Left colon (tissue), 2 donors: ENCODE results near the gene PCDHA9. TPM values are rescaled to one million over a fixed set of nuclear protein-coding genes. Genes with fewer than 3 reads are reported as not detected.
"Not testable (repeated sequence)": the region's sequence is repeated elsewhere in the genome, so short reads cannot be mapped to it uniquely, and the experiment has no call there.

Experiments
- ATAC-seq: fragments of 200-7000 bp; cut with Tn5 transposase; one replicate; pipeline ENCODE4 v1.9.1; 2020; ENCODE audit warnings: mild to moderate bottlenecking, moderate library complexity
- DNase-seq, 2 donors: peaks; one replicate each; pipeline ENCODE4 v3.0.0-alpha.2; 2020
- intact Hi-C, 2 donors: fragments of 100-400 bp; cut with DNase I in 1 of 2; cut with micrococcal nuclease in 1 of 2; formaldehyde crosslinking; loops; one replicate each; pipeline versions ENCODE4 v1.11.2 to v1.14.0; 2022; cut with DNase I, micrococcal nuclease
- long read RNA-seq: library from polyadenylated mRNA; unstranded; transcript quantifications from one replicate; pipeline ENCODE4 v2.0.0, GENCODE V29; 2021
- total RNA-seq, 2 donors: library from RNA; stranded (reverse); fragmentation: NEBNext Ultra II Directional; extraction: Animal tissue kit (Norgen Biotek cat#: 25700); gene quantifications; one replicate each; pipeline ENCODE4 v1.2.1, GENCODE V29; 2021
- donor health status: DM: no; HTN: no; CAD: no.
- donor health status: DM: yes; HTN: yes; CAD: no.

Gene PCDHA9, protein sequence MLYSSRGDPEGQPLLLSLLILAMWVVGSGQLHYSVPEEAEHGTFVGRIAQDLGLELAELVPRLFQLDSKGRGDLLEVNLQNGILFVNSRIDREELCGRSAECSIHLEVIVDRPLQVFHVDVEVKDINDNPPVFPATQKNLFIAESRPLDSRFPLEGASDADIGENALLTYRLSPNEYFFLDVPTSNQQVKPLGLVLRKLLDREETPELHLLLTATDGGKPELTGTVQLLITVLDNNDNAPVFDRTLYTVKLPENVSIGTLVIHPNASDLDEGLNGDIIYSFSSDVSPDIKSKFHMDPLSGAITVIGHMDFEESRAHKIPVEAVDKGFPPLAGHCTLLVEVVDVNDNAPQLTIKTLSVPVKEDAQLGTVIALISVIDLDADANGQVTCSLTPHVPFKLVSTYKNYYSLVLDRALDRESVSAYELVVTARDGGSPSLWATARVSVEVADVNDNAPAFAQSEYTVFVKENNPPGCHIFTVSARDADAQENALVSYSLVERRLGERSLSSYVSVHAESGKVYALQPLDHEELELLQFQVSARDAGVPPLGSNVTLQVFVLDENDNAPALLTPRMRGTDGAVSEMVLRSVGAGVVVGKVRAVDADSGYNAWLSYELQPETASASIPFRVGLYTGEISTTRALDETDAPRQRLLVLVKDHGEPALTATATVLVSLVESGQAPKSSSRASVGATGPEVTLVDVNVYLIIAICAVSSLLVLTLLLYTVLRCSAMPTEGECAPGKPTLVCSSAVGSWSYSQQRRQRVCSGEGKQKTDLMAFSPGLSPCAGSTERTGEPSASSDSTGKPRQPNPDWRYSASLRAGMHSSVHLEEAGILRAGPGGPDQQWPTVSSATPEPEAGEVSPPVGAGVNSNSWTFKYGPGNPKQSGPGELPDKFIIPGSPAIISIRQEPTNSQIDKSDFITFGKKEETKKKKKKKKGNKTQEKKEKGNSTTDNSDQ
- total RNA-seq, result under 1 TPM; 0.08 to 0.15 TPM
- long read RNA-seq, result 0 reads

GRCh38 chr5:140848139-140849102, at the start of gene PCDHA9:
Gene PCDHA9 (plus strand): TSS chr5:140848382. CDS start chr5:140848496, 114 bp downstream.
- DNase-seq, intact Hi-C loops, ATAC-seq: not testable (repeated sequence)

GRCh38 chr5:140800816-140801493, 47.2 kb upstream of the PCDHA9 start, which contains the start of gene PCDHA3:
Gene PCDHA3 (plus strand): TSS chr5:140801057.
- ATAC-seq (no peak), DNase-seq (no peak)
- intact Hi-C loops, result no loop called here

- no peak for ATAC-seq
- intact Hi-C loops, result no loop called here
- no peak for DNase-seq
Observed at GRCh38 chr5:140801494-140801841, 46.7 kb upstream of the PCDHA9 start.

GRCh38 chr5:140802381-140802780, 45.8 kb upstream of the PCDHA9 start:
- intact Hi-C loops, result not testable (repeated sequence)

GRCh38 chr5:140802781-140803271, 45.4 kb upstream of the PCDHA9 start:
- DNase-seq (no peak), ATAC-seq (no peak)
- intact Hi-C loops, result no loop called here

More at GRCh38 chr5:140802381-140802780, 45.8 kb upstream of the PCDHA9 start:
- ATAC-seq, DNase-seq: not testable (repeated sequence)

DNA sequence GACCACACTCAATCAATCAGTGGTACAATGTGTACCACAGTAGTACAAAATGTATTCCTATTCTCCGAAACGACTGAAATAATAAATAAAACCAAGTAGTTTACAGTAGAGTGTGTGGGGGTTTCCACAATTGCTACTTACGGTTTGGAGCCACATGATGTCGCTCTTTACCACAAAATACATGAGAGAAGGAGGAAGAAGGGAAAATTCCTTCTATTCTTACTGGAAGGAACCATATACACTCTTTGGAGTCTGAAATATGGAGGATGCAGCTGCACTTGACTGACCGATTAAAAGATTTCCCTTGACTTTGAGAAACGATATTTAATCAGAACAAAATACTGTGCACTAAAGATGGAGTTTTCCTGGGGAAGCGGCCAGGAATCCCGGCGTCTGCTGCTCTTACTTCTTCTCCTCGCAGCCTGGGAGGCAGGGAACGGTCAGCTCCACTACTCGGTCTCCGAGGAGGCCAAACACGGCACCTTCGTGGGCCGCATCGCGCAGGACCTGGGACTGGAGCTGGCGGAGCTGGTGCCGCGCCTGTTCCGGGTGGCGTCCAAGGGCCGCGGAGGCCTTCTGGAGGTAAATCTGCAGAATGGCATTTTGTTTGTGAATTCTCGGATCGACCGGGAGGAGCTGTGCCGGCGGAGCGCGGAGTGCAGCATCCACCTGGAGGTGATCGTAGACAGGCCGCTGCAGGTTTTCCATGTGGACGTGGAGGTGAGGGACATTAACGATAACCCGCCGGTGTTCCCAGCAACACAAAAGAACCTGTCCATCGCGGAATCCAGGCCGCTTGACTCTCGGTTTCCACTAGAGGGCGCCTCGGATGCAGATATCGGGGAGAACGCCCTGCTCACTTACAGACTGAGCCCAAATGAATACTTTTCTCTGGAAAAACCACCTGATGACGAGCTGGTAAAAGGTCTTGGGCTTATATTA, 41.1 kb upstream of the PCDHA9 start, which contains the start of gene PCDHA4:
Gene PCDHA4, plus strand, starts transcription at position 235 of the 942 bp plus-strand sequence.
- no peak for DNase-seq
- intact Hi-C loops, result no loop called here
- peak; percentile 71 for ATAC-seq

DNA sequence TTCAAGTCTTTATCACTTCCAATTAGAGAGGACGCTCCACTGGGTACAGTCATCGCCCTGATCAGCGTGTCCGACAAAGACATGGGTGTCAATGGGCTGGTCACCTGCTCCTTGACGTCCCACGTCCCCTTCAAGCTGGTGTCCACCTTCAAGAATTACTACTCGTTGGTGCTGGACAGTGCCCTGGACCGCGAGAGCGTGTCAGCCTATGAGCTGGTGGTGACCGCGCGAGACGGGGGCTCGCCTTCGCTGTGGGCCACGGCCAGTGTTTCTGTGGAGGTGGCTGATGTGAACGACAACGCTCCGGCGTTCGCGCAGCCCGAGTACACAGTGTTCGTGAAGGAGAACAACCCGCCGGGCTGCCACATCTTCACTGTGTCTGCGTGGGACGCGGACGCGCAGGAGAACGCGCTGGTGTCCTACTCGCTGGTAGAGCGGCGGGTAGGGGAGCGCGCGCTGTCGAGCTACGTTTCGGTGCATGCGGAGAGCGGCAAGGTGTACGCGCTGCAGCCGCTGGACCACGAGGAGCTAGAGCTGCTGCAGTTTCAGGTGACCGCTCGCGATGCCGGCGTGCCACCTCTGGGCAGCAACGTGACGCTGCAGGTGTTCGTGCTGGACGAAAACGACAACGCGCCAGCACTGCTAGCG, 39.8 kb upstream of the PCDHA9 start:
- DNase-seq, intact Hi-C loops, ATAC-seq: not testable (repeated sequence)

- ATAC-seq, result no peak
Observed at GRCh38 chr5:140808889-140809291, 39.3 kb upstream of the PCDHA9 start.

GRCh38 chr5:140821375-140822280, 26.6 kb upstream of the PCDHA9 start, which contains the start of gene PCDHA5:
Gene PCDHA5 (plus strand): TSS chr5:140821613.
- ATAC-seq, result no peak
- intact Hi-C loops, result no loop called here
- DNase-seq, result no peak

More at GRCh38 chr5:140808889-140809291, 39.3 kb upstream of the PCDHA9 start:
- intact Hi-C loops, result no loop called here
- DNase-seq, result no peak

DNA sequence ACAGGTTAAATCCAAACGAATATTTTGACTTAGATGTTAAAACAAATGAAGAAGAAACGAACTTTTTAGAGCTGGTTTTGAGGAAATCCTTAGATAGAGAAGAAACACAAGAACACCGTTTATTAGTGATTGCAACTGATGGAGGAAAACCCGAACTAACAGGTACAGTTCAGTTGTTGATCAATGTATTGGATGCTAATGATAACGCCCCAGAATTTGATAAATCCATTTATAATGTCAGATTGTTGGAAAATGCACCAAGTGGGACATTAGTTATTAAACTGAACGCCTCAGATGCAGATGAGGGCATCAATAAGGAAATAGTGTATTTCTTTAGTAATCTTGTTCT, 25.9 kb upstream of the PCDHA9 start:
- no peak for DNase-seq
- ATAC-seq, result no peak
- intact Hi-C loops, result no loop called here

- ATAC-seq, DNase-seq, intact Hi-C loops: not testable (repeated sequence)
Observed at GRCh38 chr5:140822969-140823368, 25.2 kb upstream of the PCDHA9 start.

GRCh38 chr5:140823475-140823874, 24.7 kb upstream of the PCDHA9 start:
- no peak for ATAC-seq
- intact Hi-C loops, result no loop called here
- DNase-seq, result no peak

DNA sequence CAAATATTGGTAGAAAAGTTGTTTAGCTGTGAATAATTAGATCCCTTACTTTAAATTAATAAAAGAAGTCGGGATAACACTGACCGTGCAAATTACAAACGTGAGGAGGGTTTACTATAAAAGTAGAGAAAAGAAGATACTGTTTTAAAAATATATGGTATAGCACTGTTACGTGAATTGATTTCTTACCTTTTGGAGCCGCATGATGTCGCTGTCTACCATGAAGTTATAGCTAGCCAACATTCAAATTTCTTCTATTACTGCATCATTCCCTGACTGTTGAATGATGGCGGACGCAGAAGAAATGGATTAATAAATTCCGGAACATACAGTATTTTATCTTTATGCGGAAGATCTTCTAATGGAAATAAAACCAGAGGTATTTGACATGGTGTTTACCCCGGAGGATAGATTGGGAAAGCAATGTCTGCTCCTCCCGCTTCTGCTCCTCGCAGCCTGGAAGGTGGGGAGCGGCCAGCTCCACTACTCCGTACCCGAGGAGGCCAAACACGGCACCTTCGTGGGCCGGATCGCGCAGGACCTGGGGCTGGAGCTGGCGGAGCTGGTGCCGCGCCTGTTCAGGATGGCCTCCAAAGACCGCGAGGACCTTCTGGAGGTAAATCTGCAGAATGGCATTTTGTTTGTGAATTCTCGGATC, 20.3 kb upstream of the PCDHA9 start, which contains the start of gene PCDHA6:
Gene PCDHA6, plus strand, starts transcription at position 257 of the 658 bp plus-strand sequence. Its CDS starts 132 bp downstream, at position 389.
- intact Hi-C loops, result no loop called here
- no peak for ATAC-seq

GRCh38 chr5:140828362-140828737, 19.8 kb upstream of the PCDHA9 start:
- intact Hi-C loops, result no loop called here
- ATAC-seq (no peak), DNase-seq (no peak)

More for the DNA sequence above, 20.3 kb upstream of the PCDHA9 start, which contains the start of gene PCDHA6:
- DNase-seq, result no peak
